HG02642 (cell line): ENCODE measurements around the gene NOSTRIN.
"Not testable (repeated sequence)": the region's sequence is repeated elsewhere in the genome, so short reads cannot be mapped to it uniquely, and the experiment has no call there.

Experiments
- ATAC-seq: cut with Tn5 transposase; IDR thresholded peaks from one replicate; pipeline ENCODE4 v1.9.1; 2021; ENCODE audit warnings: mild to moderate bottlenecking; ENCODE audit not compliant: unreplicated experiment, poor library complexity

Gene NOSTRIN

GRCh38 chr2:168870824-168871223 is 68.4 kb downstream of the NOSTRIN start:
- ATAC-seq: not testable (repeated sequence)

- ATAC-seq: no peak
Observed at GRCh38 chr2:168874368-168875054, 72.1 kb downstream of the NOSTRIN start.

GRCh38 chr2:168882163-168882562 is 79.7 kb downstream of the NOSTRIN start:
- ATAC-seq: not testable (repeated sequence)

- ATAC-seq: no peak
Observed at GRCh38 chr2:168884975-168885374, 82.5 kb downstream of the NOSTRIN start.

- ATAC-seq: no peak
Observed at GRCh38 chr2:168889635-168890005, 87.2 kb downstream of the NOSTRIN start.

GRCh38 chr2:168890006-168890782 is 87.8 kb downstream of the NOSTRIN start, which contains the start of gene SPC25:
Gene SPC25, minus strand, starts transcription at chr2:168890430. Its CDS starts 911 bp downstream, at chr2:168889519.
- peak; percentile 100 for ATAC-seq

GRCh38 chr2:168892327-168892726 is 89.9 kb downstream of the NOSTRIN start:
- ATAC-seq: no peak

GRCh38 chr2:168894101-168894500 is 91.7 kb downstream of the NOSTRIN start:
- ATAC-seq: no peak

- ATAC-seq: no peak
Observed at GRCh38 chr2:168894720-168895119, 92.3 kb downstream of the NOSTRIN start.

GRCh38 chr2:168895771-168896170 is 93.3 kb downstream of the NOSTRIN start:
- ATAC-seq: no peak

GRCh38 chr2:168896783-168897182 is 94.3 kb downstream of the NOSTRIN start:
- ATAC-seq: no peak

- no peak for ATAC-seq
Observed at GRCh38 chr2:168897449-168897848, 95.0 kb downstream of the NOSTRIN start.

- no peak for ATAC-seq
Observed at GRCh38 chr2:168901003-168901402, 98.6 kb downstream of the NOSTRIN start, which contains the start of gene G6PC2. Gene G6PC2, plus strand, starts transcription at chr2:168901291. Its CDS starts 41 bp downstream, at chr2:168901332.

GRCh38 chr2:168903888-168904287 is 101.5 kb downstream of the NOSTRIN start:
- no peak for ATAC-seq

GRCh38 chr2:168904358-168904757 is 101.9 kb downstream of the NOSTRIN start:
- no peak for ATAC-seq

GRCh38 chr2:168907940-168908662 is 105.7 kb downstream of the NOSTRIN start:
- no peak for ATAC-seq

GRCh38 chr2:168910330-168910729 is 107.9 kb downstream of the NOSTRIN start:
- ATAC-seq: no peak

GRCh38 chr2:168912466-168912865 is 110.0 kb downstream of the NOSTRIN start:
- no peak for ATAC-seq

GRCh38 chr2:168912901-168913369 is 110.5 kb downstream of the NOSTRIN start:
- no peak for ATAC-seq

- no peak for ATAC-seq
Observed at GRCh38 chr2:168913495-168913894, 111.1 kb downstream of the NOSTRIN start.
